Hepatocyte (in vitro differentiated cells): ENCODE results near the gene LIAS. TPM values are rescaled to one million over a fixed set of nuclear protein-coding genes. Genes with fewer than 3 reads are reported as not detected.
"Not testable (repeated sequence)": the region's sequence is repeated elsewhere in the genome, so short reads cannot be mapped to it uniquely, and the experiment has no call there.

Experiments used
- DNase-seq: peaks from one replicate; pipeline ENCODE4 v3.0.0-alpha.2; 2016; ENCODE audit warnings: low spot score
- H2AFZ ChIP-seq: fragments of 200-600 bp; sonication (generic); 2 replicates; pipeline ENCODE4 v1.6.0; 2016; ENCODE audit warnings: antibody characterized with exemption, mild to moderate bottlenecking
- H3K27ac ChIP-seq: fragments of 200-600 bp; sonication (generic); 2 replicates; pipeline ENCODE4 v1.5.1; 2016; ENCODE audit warnings: mild to moderate bottlenecking
- H3K27me3 ChIP-seq: fragments of 200-600 bp; sonication (generic); 2 replicates; pipeline ENCODE4 v1.6.1; 2016
- H3K36me3 ChIP-seq: fragments of 200-600 bp; sonication (generic); replicated peaks from 2 replicates; pipeline ENCODE4 v1.5.1; 2016; ENCODE audit warnings: low read depth; ENCODE audit not compliant: insufficient read depth
- H3K4me1 ChIP-seq: fragments of 200-600 bp; sonication (generic); 2 replicates; pipeline ENCODE4 v1.5.1; 2016; ENCODE audit warnings: mild to moderate bottlenecking, moderate library complexity; ENCODE audit not compliant: insufficient read depth
- H3K4me2 ChIP-seq: fragments of 200-600 bp; sonication (generic); 2 replicates; pipeline ENCODE4 v1.6.0; 2016
- H3K4me3 ChIP-seq: fragments of 200-600 bp; sonication (generic); 2 replicates; pipeline ENCODE4 v1.5.1; 2016; ENCODE audit warnings: mild to moderate bottlenecking
- H3K79me2 ChIP-seq: fragments of 200-600 bp; sonication (generic); 2 replicates; pipeline ENCODE4 v1.6.0; 2017; ENCODE audit warnings: mild to moderate bottlenecking
- H3K9me2 ChIP-seq: fragments of 200-600 bp; sonication (generic); replicated peaks from 2 replicates; pipeline ENCODE4 v1.6.0; 2017; ENCODE audit warnings: mild to moderate bottlenecking; ENCODE audit not compliant: insufficient read depth
- H3K9me3 ChIP-seq: fragments of 200-600 bp; sonication (generic); 2 replicates; pipeline ENCODE4 v1.5.1; 2016; ENCODE audit warnings: low read depth, mild to moderate bottlenecking
- H4K20me1 ChIP-seq: fragments of 200-600 bp; sonication (generic); 2 replicates; pipeline ENCODE4 v1.6.0; 2016; ENCODE audit warnings: mild to moderate bottlenecking; ENCODE audit not compliant: insufficient read depth, poor library complexity, severe bottlenecking
- CTCF ChIP-seq: fragments of 200-600 bp; sonication (generic); IDR thresholded peaks from 2 replicates; pipeline ENCODE4 v1.5.1; 2016; ENCODE audit warnings: antibody characterized with exemption, mild to moderate bottlenecking; ENCODE audit not compliant: poor library complexity
- EZH2 ChIP-seq: fragments of 200-600 bp; sonication (generic); IDR thresholded peaks from 2 replicates; pipeline ENCODE4 v1.6.1; 2016; ENCODE audit warnings: antibody characterized with exemption, mild to moderate bottlenecking, borderline replicate concordance
- EZH2phosphoT487 ChIP-seq: fragments of 200-600 bp; sonication (generic); IDR thresholded peaks from one replicate; pipeline ENCODE4 v1.6.1; 2018; ENCODE audit warnings: antibody characterized with exemption, mild to moderate bottlenecking, low read depth, moderate library complexity; ENCODE audit not compliant: unreplicated experiment, severe bottlenecking
- WGBS: methylation state at CpG from one replicate; pipeline ENCODE4 v1.1.6; 2016; ENCODE audit warnings: low lambda C conversion rate; ENCODE audit errors: missing lambda C conversion rate; 5-methylcytosine and 5-hydroxymethylcytosine counted together
- polyA plus RNA-seq: library from polyadenylated mRNA; unstranded; fragments of >200 nt; fragmentation: Nextera tagmentation; extraction: Ambion mirVana; gene quantifications from 2 replicates; pipeline ENCODE4 v1.2.1, GENCODE V29; 2016
- total RNA-seq: library from RNA; depleted of rRNA; stranded (reverse); fragments of >200 nt; gene quantifications from 2 replicates; pipeline ENCODE4 v1.2.3, GENCODE V29; 2014

LIAS gene
- 10.3 and 12.3 TPM in 2 replicates for total RNA-seq
- 10.4 and 12.3 TPM in 2 replicates for polyA plus RNA-seq

- Histone ChIP-seq H3K79me2 (peaks cover 60% of the 10 kb centered on the region), H4K20me1 (peaks cover 41% of the 10 kb centered on the region), H3K4me1 (peaks cover 14% of the 10 kb centered on the region), H3K27me3 (no peaks in the 10 kb centered on the region), H3K9me3 (no peaks in the 10 kb centered on the region), H2AFZ (peak within 1 kb of the TSS; percentile 69), H3K9me2 (no peaks in the 10 kb centered on the region), H3K4me2 (peak within 1 kb of the TSS; percentile 85), H3K4me3 (peak within 1 kb of the TSS; percentile 68), H3K36me3 (peaks cover 8% of the 10 kb centered on the region), H3K27ac (peak within 1 kb of the TSS; percentile 97)
- DNase-seq, result peak; percentile 98
- WGBS, result under 1% methylated on average over 55 of the region's 55 CpGs
- TF ChIP-seq EZH2phosphoT487 (no peak), EZH2 (no peak), CTCF (no peak)
Observed at GRCh38 chr4:39458505-39459300, at the start of gene LIAS, which contains the start of gene RPL9. Gene LIAS, plus strand, starts transcription at chr4:39459056. Its CDS starts 62 bp downstream, at chr4:39459118. Gene RPL9, minus strand, starts transcription at chr4:39458922. Its CDS starts 483 bp downstream, at chr4:39458439.

GRCh38 chr4:39410415-39410814, 48.4 kb upstream of the LIAS start:
- Histone ChIP-seq H2AFZ (no peak overlapping the region), H3K4me2 (peak overlapping the region; percentile 19), H3K9me3 (no peaks in the 10 kb centered on the region), H3K9me2 (no peaks in the 10 kb centered on the region), H4K20me1 (no peaks in the 10 kb centered on the region), H3K4me3 (no peak overlapping the region), H3K36me3 (no peaks in the 10 kb centered on the region), H3K27me3 (no peaks in the 10 kb centered on the region), H3K4me1 (peaks cover 5% of the 10 kb centered on the region), H3K27ac (no peak overlapping the region), H3K79me2 (no peaks in the 10 kb centered on the region)
- no peak for TF ChIP-seq EZH2phosphoT487
- no peak for TF ChIP-seq EZH2
- no peak for TF ChIP-seq CTCF
- no peak for DNase-seq
- 60% methylated on average over 5 of the region's 5 CpGs for WGBS

- H3K79me2 ChIP-seq, H3K27me3 ChIP-seq, H4K20me1 ChIP-seq, H3K27ac ChIP-seq, H3K4me1 ChIP-seq, H3K9me2 ChIP-seq, DNase-seq, H3K4me3 ChIP-seq, H3K36me3 ChIP-seq, H3K4me2 ChIP-seq, H3K9me3 ChIP-seq, H2AFZ ChIP-seq: not testable (repeated sequence)
- WGBS, result 94% methylated on average over 8 of the region's 8 CpGs
Observed at GRCh38 chr4:39411561-39411960, 47.3 kb upstream of the LIAS start.

GRCh38 chr4:39415678-39416283, 43.1 kb upstream of the LIAS start:
- H3K27me3 ChIP-seq, result no peaks in the 10 kb centered on the region
- no peaks in the 10 kb centered on the region for H3K9me3 ChIP-seq
- H3K4me1 ChIP-seq, result peaks cover 5% of the 10 kb centered on the region
- TF ChIP-seq EZH2phosphoT487 (no peak), CTCF (no peak)
- 69% methylated on average over 2 of the region's 2 CpGs for WGBS
- no peaks in the 10 kb centered on the region for H4K20me1 ChIP-seq
- H3K4me3 ChIP-seq, result no peak overlapping the region
- no peak overlapping the region for H3K4me2 ChIP-seq
- no peak overlapping the region for H3K27ac ChIP-seq
- no peaks in the 10 kb centered on the region for H3K79me2 ChIP-seq
- no peaks in the 10 kb centered on the region for H3K36me3 ChIP-seq
- H3K9me2 ChIP-seq, result no peaks in the 10 kb centered on the region
- H2AFZ ChIP-seq, result no peak overlapping the region
- DNase-seq, result no peak
